HepG2 (cell line): ENCODE measurements around the gene PBX2. TPM values are rescaled to one million over a fixed set of nuclear protein-coding genes. Genes with fewer than 3 reads are reported as not detected.

Experiments used
- ARNT ChIP-seq: fragments of 450-650 bp; IDR thresholded peaks from 2 replicates; pipeline ENCODE4 v1.6.1; 2017
- CBX5 ChIP-seq: sonication (generic); formaldehyde crosslinking; IDR thresholded peaks from 2 replicates; pipeline ENCODE4 v1.4.0; 2020; ENCODE audit warnings: missing genetic modification reagents, borderline replicate concordance
- KDM3A ChIP-seq: IDR thresholded peaks from 2 replicates; pipeline ENCODE4 v1.6.1; 2018; ENCODE audit warnings: low read depth, missing compliant biosample characterization
- KDM6A ChIP-seq: IDR thresholded peaks from 2 replicates; pipeline ENCODE4 v1.6.1; 2016; ENCODE audit warnings: low read depth
- MIER3 ChIP-seq: IDR thresholded peaks from 2 replicates; pipeline ENCODE4 v1.6.1; 2016; ENCODE audit warnings: missing compliant biosample characterization, borderline replicate concordance
- NR2C2 ChIP-seq: sonication (generic); formaldehyde crosslinking; IDR thresholded peaks from 2 replicates; pipeline ENCODE4 v1.4.0; 2020; ENCODE audit warnings: missing genetic modification reagents, mild to moderate bottlenecking, moderate library complexity, borderline replicate concordance
- PRDM10 ChIP-seq: sonication (generic); formaldehyde crosslinking; IDR thresholded peaks from 2 replicates; pipeline ENCODE4 v1.4.0; 2020; ENCODE audit warnings: low read depth, missing genetic modification reagents
- SATB2 ChIP-seq: sonication (generic); formaldehyde crosslinking; IDR thresholded peaks from 2 replicates; pipeline ENCODE4 v1.5.0; 2020; ENCODE audit warnings: missing genetic modification reagents
- SIN3B ChIP-seq: fragments of 150-350 bp; IDR thresholded peaks from 2 replicates; pipeline ENCODE4 v1.6.1; 2014; ENCODE audit warnings: low read length
- TBL1XR1 ChIP-seq: fragments of 150-350 bp; IDR thresholded peaks from 2 replicates; pipeline ENCODE4 v1.6.1; 2014; ENCODE audit warnings: borderline replicate concordance, low read length; ENCODE audit not compliant: partially characterized antibody
- THAP11 ChIP-seq: IDR thresholded peaks from 2 replicates; pipeline ENCODE4 v1.6.1; 2016; ENCODE audit warnings: missing biosample characterization, missing genetic modification reagents
- TRAFD1 ChIP-seq: sonication (generic); formaldehyde crosslinking; IDR thresholded peaks from 2 replicates; pipeline ENCODE4 v1.5.1; 2020; ENCODE audit warnings: missing genetic modification reagents, mild to moderate bottlenecking, borderline replicate concordance
- ZBTB3 ChIP-seq: sonication (generic); formaldehyde crosslinking; IDR thresholded peaks from 2 replicates; pipeline ENCODE4 v1.4.0; 2020; ENCODE audit warnings: low read depth, mild to moderate bottlenecking, moderate library complexity, missing genetic modification reagents, borderline replicate concordance
- ZFP37 ChIP-seq: sonication (generic); formaldehyde crosslinking; IDR thresholded peaks from 2 replicates; pipeline ENCODE4 v1.4.0; 2020; ENCODE audit warnings: missing genetic modification reagents, borderline replicate concordance
- ZNF274 ChIP-seq: sonication (generic); formaldehyde crosslinking; IDR thresholded peaks from 2 replicates; pipeline ENCODE4 v1.5.1; 2020; ENCODE audit warnings: mild to moderate bottlenecking, missing genetic modification reagents
- ZNF572 ChIP-seq: sonication (generic); formaldehyde crosslinking; IDR thresholded peaks from 2 replicates; pipeline ENCODE4 v1.5.1; 2020; ENCODE audit warnings: mild to moderate bottlenecking, missing genetic modification reagents
- ZNF678 ChIP-seq: sonication (generic); formaldehyde crosslinking; IDR thresholded peaks from 2 replicates; pipeline ENCODE4 v1.4.0; 2020; ENCODE audit warnings: mild to moderate bottlenecking, missing genetic modification reagents
- polyA plus RNA-seq, 8 experiments: library from polyadenylated mRNA; depleted of rRNA in 3 of 8; stranded (reverse) in 7 of 8; unstranded in 1 of 8; fragments of >200 nt; fragmentation: Illumina TruSeq in 4 of 8; extraction: Trizol in 4 of 8; gene quantifications; 2 replicates each; pipeline versions ENCODE4 v1.2.1 to v1.2.3, GENCODE V29; 2011 to 2016; ENCODE audit warnings: low read depth in 4 of 8, missing spikeins in 1 of 8, mixed read lengths in 1 of 8; ENCODE audit not compliant: insufficient read depth in 1 of 8
- total RNA-seq, 5 experiments: library from RNA; depleted of rRNA; stranded (reverse); fragments of >200 nt; fragmentation: Illumina TruSeq; extraction: Trizol; gene quantifications; 2 replicates each; pipeline ENCODE4 v1.2.3, GENCODE V29; 2016; ENCODE audit warnings: low read depth in 1 of 5
- TF ChIP-seq, protein P1 (sequence below): sonication (generic); formaldehyde crosslinking; IDR thresholded peaks from 2 replicates; pipeline ENCODE4 v1.5.1; 2020; ENCODE audit warnings: mild to moderate bottlenecking, missing genetic modification reagents
- TF ChIP-seq, protein P2 (sequence below): sonication (generic); formaldehyde crosslinking; IDR thresholded peaks from 2 replicates; pipeline ENCODE4 v1.5.1; 2020; ENCODE audit warnings: missing genetic modification reagents, mild to moderate bottlenecking, borderline replicate concordance

PBX2 gene
- total and polyA plus RNA-seq, 2 of the 13 experiments (the other 11 are each of a cell fraction or from before 2014, with no cell fraction given), result 42.3 to 77.8 TPM

GRCh38 chr6:32153564-32154513 is 36.2 kb downstream of the PBX2 start, which contains the start of gene PPT2 (continued):
- TF ChIP-seq ZFP37 (CRISPR knock-in tag) (peak; percentile 97), SIN3B (peak; percentile 73; the same call in 1 of the 2 replicates), TRAFD1 (peak; percentile 11; the same call in 1 of the 2 replicates), MIER3 (CRISPR knock-in tag) (peak; percentile 54; the same call in 1 of the 2 replicates), CBX5 (peak; percentile 41; the same call in 1 of the 2 replicates), PRDM10 (peak; percentile 99), NR2C2 (CRISPR knock-in tag) (peak; percentile 93), THAP11 (CRISPR knock-in tag) (peak; percentile 86), ZNF678 (CRISPR knock-in tag) (peak; percentile 26; the same call in 1 of the 2 replicates), KDM6A (CRISPR knock-in tag) (peak; percentile 64; the same call in 1 of the 2 replicates), ZNF572 (peak; percentile 76), SATB2 (CRISPR knock-in tag) (peak; percentile 72), ZNF274 (CRISPR knock-in tag) (peak; percentile 88; the same call in 1 of the 2 replicates), KDM3A (CRISPR knock-in tag) (peak; percentile 58), ARNT (no peak), ZBTB3 (CRISPR knock-in tag) (0 out of 2 replicates have a peak, but pooled peaks have one; percentile 35), TBL1XR1 (peak; percentile 36)
- TF ChIP-seq, protein P1, sequence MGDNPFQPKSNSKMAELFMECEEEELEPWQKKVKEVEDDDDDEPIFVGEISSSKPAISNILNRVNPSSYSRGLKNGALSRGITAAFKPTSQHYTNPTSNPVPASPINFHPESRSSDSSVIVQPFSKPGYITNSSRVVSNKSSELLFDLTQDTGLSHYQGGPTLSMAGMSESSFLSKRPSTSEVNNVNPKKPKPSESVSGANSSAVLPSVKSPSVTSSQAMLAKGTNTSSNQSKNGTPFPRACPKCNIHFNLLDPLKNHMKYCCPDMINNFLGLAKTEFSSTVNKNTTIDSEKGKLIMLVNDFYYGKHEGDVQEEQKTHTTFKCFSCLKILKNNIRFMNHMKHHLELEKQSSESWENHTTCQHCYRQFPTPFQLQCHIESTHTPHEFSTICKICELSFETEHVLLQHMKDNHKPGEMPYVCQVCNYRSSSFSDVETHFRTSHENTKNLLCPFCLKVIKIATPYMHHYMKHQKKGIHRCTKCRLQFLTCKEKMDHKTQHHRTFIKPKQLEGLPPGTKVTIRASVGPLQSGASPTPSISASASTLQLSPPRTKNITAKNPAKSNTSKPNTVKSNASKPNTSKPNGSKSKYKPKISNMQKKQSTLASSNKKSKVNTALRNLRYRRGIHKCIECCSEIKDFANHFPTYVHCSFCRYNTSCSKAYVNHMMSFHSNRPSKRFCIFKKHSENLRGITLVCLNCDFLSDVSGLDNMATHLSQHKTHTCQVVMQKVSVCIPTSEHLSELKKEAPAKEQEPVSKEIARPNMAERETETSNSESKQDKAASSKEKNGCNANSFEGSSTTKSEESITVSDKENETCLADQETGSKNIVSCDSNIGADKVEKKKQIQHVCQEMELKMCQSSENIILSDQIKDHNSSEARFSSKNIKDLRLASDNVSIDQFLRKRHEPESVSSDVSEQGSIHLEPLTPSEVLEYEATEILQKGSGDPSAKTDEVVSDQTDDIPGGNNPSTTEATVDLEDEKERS (CRISPR knock-in tag), result no peak
- TF ChIP-seq, protein P2, sequence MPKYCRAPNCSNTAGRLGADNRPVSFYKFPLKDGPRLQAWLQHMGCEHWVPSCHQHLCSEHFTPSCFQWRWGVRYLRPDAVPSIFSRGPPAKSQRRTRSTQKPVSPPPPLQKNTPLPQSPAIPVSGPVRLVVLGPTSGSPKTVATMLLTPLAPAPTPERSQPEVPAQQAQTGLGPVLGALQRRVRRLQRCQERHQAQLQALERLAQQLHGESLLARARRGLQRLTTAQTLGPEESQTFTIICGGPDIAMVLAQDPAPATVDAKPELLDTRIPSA (CRISPR knock-in tag), result 0 out of 2 replicates have a peak, but pooled peaks have one; percentile 39
